A172 (cell line): Measurements from ENCODE around the gene MINDY3. TPM values are rescaled to one million over a fixed set of nuclear protein-coding genes. Genes with fewer than 3 reads are reported as not detected.
"Not testable (repeated sequence)": the region's sequence is repeated elsewhere in the genome, so short reads cannot be mapped to it uniquely, and the experiment has no call there.

ENCODE experiments used
- DNase-seq: peaks from one replicate; pipeline ENCODE4 v3.0.0-alpha.2; 2015; ENCODE audit warnings: low spot score
- total RNA-seq: library from RNA; depleted of rRNA; stranded (reverse); fragments of >200 nt; shearing (Covaris generic); gene quantifications from 2 replicates; pipeline ENCODE4 v1.2.3, GENCODE V29; 2014

MINDY3 gene
- total RNA-seq, 1 experiment from 2014 or later, result 18.6 TPM

DNA sequence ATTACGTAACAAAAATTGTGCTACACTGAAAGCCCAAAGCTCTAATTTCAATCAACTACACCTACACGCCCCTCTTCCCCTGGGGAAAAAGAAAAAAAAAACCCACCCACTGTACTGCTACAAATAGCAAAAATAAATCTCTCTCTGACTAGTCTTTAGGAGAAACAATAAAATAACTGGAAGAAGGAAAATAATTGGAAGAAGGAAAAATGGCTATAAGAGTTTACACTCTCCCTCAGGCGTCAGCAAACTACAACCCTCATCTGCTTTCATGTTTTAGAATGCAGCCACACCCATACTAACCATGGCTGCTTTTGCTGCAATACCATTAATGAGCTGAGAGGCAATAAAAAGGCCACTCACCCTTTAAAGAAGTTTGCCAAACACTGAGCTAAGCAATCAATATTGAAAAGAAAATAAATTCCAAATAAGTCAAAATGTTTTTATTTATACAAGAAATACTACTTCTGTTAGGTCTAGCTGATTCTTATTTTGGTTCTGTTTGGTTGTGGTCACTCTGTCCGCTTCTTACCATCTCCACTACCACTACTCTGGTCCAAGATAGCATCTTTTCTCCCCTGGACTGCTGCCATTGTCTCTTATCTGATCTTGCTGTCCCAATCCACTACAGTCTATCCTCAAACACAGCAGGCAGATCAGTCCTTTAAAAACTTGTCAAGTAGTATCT lies 3.8 kb downstream of the MINDY3 start:
- DNase-seq, result no peak

GRCh38 chr10:15853800-15854199 lies 6.5 kb downstream of the MINDY3 start:
- DNase-seq, result no peak

- DNase-seq, result no peak
Observed at GRCh38 chr10:15852111-15852557, 8.2 kb downstream of the MINDY3 start.

DNA sequence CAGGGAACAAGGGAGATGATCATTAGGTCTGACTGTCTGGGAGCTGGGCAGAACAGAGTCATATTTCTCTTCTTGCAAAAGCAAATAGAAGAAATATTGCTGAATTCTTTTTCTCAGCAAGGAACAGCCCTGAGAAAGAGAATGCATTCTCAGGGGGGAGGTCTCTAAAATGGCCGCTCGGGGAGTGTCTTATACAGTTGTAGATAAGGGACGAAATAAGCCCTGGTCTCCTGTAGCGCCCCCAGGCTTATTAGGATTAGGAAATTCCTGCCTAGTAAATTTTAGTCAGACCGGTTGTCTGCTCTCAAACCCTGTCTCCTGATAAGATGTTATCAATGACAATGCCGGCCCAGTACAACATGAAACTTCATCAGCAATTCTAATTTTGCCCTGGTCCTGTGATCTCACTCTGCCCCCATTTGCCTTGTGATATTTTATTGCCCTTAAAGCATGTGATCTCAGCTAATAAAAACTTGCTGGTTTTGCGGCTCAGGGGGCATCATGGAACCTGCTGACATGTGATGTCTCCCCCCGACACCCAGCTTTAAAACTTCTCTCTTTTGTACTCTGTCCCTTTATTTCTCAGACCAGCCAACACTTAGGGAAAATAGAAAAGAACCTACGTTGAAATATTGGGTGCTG lies 9.8 kb downstream of the MINDY3 start:
- not testable (repeated sequence) for DNase-seq

- no peak for DNase-seq
Observed at GRCh38 chr10:15849316-15849715, 11.0 kb downstream of the MINDY3 start.

DNA sequence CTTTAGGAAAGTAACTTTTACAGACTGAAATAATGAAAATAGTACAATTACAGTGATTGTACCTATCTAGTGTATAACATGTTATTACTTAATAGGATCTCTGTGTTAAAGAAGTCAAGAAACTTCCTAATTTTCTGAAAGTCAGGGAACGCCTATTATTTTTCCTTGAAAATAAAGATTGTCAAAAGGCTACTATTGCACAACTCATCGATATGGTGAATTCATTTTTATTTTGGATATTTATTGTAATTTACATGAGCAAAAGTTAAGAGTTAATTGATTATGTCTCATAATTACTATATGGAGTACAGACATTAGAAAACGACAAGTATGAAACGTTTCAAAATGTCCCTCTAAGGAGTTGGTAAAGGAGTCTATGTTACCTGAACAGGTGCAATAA lies 12.8 kb downstream of the MINDY3 start:
- DNase-seq, result no peak

DNA sequence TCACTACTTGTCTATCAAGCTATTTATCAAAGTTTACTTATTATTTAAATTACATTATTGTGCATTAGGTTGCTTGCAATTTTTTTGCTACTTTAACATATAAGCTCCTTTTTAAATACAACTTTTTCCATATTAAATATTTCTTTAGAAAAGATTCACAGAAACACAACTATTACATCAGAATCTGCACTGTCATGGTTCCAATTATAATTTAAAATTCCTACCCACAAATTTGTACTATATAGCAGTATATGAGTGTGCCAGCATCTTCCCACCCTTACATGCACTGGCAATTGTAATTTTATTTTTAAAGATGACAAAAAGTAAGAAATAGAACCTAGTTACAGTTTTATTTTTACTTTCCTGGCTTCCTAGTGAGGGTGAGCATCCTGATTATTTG lies 15.8 kb downstream of the MINDY3 start:
- no peak for DNase-seq

DNA sequence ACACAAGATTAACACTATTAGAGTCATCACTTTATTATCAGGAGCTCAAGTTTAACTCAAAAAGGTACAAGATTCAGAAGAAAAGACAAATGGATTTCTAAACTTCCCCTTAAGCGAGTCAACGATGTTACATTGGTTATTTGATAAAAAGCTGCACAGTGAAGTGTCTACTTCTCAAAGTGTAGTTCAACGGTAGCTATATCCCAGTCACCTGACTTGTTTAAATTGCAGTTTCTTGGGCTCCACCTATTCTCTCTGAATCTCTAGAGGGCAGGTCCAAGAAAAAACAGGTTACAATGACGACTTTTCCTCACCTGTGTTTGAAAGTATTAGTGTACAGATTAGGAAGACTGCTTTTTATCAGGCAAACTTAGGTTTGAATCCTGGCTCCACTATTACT lies 16.6 kb downstream of the MINDY3 start:
- no peak for DNase-seq

DNA sequence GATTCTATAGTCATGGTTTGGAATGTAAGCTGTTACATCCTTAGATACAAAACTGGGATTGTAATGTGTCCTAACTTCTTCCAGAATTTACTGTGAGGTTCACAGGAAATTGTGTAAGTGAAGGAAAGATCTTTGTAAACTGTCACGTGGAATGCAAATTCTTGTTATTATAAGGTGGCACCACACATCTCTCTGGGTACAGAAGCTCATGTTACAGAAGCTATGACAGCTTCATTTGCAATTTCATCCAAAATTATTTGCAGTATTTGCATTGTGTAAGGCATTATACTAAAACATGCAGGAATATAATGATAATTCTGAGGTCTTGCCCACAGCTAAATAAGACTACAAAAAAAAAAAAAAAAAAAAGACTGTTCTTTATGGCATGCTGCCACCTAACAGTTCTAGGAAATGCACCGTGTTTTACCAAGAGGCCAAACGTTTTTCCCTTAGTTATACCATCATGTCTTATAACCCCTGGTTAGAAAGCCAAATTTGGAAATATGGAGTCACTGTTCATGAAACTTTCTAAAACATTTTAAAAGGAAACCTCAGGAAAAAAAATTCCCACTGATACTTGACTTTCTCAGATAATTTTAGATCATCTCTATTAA lies 17.6 kb downstream of the MINDY3 start:
- DNase-seq, result no peak

- DNase-seq, result no peak
Observed at GRCh38 chr10:15841696-15842095, 18.6 kb downstream of the MINDY3 start.

DNA sequence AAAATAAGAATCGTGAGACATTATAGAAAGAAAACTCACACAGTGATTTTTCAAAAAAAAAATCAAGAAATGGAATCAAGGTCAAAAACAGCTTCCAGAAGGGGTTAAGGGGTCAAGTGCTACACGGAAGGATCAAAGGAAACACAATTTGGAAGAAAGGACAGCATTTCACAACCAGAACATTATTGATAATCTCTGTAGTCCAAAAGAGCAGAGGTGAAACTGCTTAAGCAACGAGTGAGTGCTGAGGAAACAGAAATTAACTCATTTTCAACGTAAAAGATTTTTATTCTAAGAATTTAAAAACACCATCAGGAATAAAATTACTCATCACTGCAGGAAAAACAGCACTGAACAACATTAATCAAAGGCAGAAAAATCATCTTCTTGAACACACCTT lies 23.5 kb downstream of the MINDY3 start:
- DNase-seq, result no peak

GRCh38 chr10:15829495-15829894 lies 30.8 kb downstream of the MINDY3 start:
- no peak for DNase-seq

DNA sequence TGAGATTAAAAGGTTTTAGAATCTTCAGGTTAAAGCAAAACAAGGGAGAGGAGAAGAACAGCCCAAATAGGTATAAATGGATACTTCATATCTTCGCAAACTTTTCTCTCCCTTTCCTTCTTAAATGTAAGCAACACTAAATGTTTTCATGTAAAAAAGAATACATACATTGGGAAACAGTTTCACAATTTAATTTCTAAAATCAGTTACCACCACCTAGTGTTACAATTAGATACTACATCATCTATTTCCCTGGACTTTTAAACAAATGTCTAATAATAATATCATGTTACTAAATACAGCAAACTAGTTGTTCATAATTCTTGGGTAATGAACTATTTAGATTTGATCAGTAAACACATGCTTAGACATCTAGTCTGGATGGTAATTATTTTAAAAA lies 35.8 kb downstream of the MINDY3 start:
- peak; percentile 2 for DNase-seq

DNA sequence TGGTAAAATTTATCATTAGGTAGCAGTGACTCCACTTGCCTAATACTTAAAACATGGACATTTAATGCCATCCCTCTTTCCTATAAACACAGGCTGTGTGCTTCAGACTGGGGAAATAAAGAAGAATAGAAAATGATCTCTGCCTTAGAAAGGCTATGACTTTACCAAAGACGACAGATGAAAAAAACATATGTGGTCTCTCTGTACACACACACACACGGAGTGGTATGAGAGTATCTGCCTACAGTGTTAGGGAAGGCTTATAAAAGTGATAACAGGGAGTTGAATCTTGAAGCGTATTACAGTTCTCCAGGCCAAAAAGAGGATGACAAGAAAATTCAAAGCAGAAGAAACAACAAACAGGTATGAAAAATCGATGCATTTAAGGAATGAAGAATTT lies 38.2 kb downstream of the MINDY3 start:
- DNase-seq, result no peak

GRCh38 chr10:15821046-15821683 lies 39.1 kb downstream of the MINDY3 start:
- no peak for DNase-seq

DNA sequence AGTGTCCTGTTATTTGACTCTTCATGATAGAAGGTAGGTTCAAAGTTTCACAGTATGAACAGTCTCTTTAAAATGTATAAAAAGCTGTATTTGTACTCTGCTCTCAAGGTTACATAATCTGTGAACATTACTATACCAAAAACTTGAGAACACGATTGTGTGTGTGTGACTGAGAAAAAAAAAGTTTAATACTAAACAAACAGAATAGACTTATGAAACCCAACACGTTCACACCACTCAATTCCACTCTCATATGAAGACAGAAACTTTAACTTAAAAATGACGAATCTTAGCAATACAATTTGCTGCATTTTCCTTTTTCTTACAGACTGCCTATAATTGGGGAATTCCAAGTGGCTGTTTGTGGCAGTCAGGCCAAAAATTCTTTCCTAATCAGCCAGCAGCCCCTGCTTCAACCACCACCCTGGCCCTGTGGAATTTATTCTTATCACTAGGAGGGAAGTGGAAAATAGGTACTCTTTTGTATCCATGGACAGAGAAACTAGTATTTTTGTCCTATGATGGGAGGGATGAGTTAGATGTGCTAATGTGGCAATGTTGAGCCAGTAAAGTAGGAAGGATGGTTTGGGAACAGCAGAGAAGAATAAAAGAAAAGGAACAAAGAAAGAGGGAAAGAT lies 42.8 kb downstream of the MINDY3 start:
- peak; percentile 4 for DNase-seq

DNA sequence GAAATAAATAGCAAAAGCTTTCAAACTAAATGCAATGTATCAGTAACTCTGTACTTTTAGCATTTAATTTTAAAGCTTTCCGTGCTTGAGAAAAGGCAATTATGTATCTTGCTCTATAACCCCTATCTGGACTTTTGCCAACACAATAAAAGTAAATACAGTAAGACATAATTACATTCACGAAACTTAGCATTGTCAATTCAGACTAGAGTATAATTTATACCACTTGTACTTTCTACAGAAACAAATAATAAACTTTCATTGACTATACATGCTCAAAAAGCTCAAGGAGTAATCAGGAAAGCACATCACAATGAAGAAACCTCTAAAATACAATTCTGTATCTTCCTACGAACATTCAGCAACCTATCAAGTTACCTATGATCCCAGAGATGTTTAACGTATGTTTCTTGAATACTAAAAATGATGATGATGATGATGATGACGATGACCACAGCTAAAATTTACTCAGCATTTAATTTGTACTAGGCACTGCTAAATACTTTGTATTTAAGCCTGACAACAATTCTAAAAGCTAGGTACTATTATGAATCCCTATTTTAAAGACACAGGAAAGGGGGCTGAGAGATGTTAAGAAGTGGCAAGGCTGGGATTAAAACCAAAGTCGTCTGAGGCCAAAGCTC lies 44.9 kb downstream of the MINDY3 start:
- DNase-seq, result no peak

DNA sequence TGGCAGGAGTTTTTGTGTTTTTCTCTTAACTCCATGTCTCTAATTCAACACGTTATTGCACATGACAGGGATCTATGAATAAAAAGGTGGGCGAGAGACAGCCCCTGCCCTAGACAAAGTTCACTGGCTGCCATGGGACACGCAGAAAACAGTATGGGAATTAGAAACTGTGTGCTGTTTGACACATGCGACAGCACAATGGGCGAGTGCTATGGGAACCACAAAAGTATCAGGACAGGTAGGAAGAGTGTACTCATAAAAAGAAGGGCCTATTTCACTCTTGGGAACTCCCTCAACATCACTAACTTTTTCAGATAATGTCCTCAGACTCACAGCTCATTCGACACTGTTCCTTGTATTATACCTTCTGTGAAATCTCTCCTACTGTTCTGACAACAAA lies 45.7 kb downstream of the MINDY3 start:
- no peak for DNase-seq

- no peak for DNase-seq
Observed at GRCh38 chr10:15813415-15813814, 46.9 kb downstream of the MINDY3 start.

DNA sequence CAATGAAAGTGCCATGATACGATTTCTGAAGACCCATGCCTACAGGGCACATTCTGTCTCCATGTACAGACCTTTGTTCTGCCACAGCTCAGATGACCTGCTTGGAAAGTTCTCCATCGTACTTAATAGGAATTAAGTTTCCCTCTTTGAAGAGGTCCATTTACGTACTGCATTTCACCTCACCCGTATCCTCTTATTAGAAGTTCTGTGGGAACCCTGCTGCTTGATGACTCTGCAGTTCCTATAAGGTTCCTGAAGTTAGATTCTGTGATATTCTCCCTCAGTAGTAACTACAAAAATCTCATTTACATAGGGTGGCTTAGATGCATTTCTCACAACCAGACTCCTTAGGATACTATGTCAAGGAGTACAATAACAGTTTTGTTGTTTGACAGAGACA lies 50.9 kb downstream of the MINDY3 start:
- DNase-seq, result no peak

DNA sequence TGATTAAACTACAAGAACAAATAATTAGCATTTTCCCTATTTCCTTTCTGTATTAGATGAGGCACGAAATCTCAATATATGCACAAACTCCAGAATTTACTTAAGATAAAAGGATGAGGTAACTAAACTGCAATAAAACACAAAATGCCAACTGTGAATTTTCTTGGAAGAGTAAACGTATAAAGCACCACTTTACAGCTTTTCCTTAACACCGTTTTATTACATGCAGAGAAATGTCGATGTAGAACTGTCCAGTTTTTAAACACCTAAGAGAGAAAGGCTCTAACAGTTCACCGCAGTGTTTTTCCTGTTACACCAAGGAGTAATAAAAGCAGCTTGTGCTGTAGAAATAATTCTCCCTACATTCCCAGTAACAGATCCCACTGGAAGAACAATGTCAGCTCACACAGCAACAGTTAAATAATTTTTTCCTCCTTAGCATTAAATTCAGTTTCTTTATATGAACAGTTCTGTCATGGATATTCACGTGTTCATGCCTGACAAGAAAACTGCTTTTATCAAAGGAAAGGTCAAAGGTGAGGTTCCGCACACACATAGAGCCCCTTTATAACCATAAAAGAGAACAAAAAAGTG lies 52.0 kb downstream of the MINDY3 start:
- no peak for DNase-seq
